ENCODE results near the gene GRB7. TPM values are rescaled to one million over a fixed set of nuclear protein-coding genes. Genes with fewer than 3 reads are reported as not detected.
"Not testable (repeated sequence)": the region's sequence is repeated elsewhere in the genome, so short reads cannot be mapped to it uniquely, and the experiment has no call there.

Gene GRB7
- total RNA-seq, 1 experiment from 2014 or later, result 98.6 TPM

DNA sequence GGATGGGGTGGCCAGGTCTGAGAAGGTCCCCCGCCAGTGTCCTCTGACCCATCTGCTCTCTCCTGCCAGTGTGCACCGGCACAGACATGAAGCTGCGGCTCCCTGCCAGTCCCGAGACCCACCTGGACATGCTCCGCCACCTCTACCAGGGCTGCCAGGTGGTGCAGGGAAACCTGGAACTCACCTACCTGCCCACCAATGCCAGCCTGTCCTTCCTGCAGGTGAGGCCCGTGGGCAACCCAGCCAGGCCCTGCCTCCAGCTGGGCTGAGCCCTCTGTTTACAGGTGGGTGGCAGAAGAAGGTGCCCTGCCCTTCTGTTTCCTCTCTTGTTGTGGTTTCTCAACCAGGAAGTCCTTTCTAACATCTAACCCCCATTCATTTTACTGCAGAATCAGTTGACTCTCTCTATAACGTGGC is 30.8 kb upstream of the GRB7 start:
- Mint-ChIP-seq H3K36me3 (ENCODE audit: insufficient read depth, unreplicated experiment) (peaks cover 51% of the 10 kb centered on the region), H3K4me1 (ENCODE audit: low read depth, unreplicated experiment) (peaks cover 7% of the 10 kb centered on the region), H3K27me3 (ENCODE audit: insufficient read depth, unreplicated experiment) (no peaks in the 10 kb centered on the region), H3K9me3 (ENCODE audit: unreplicated experiment) (no peaks in the 10 kb centered on the region), H3K27ac (ENCODE audit: unreplicated experiment) (no peak overlapping the region), H3K4me3 (ENCODE audit: unreplicated experiment) (no peak overlapping the region)
- intact Hi-C loops (cut with micrococcal nuclease; ENCODE audit: unreplicated experiment), result no loop called here
- no peak overlapping the region for H3K4me3 ChIP-seq (ENCODE audit: low read depth, low read length)
- H3K4me1 ChIP-seq, result peaks cover 28% of the 10 kb centered on the region
- no peak for DNase-seq
- TF ChIP-seq CTCF (IDR thresholded peaks at IDR 0.05; ENCODE audit: insufficient read depth in 1 of 2, low read depth in 1 of 2, low read length in 1 of 2, severe bottlenecking in 1 of 2, unreplicated experiment in 1 of 2), result no peak
- peaks cover 5% of the 10 kb centered on the region for H3K36me3 ChIP-seq (ENCODE audit: control insufficient read depth, insufficient read depth, low read length)
- BruUV-seq (replicated peaks), result no TSS peak
- no peaks in the 10 kb centered on the region for H3K27me3 ChIP-seq (replicated peaks; ENCODE audit: control insufficient read depth, insufficient read depth, low read length)
- POLR2A ChIA-PET, result no interaction called here
- H3K9me3 ChIP-seq, result no peaks in the 10 kb centered on the region
- CTCF ChIA-PET, result interaction anchor here (1.2 kb wide), 1 partner anchor 23 kb away, joined by 4 read pairs; the partner anchor contains the start of gene MIEN1

- H3K9me3 ChIP-seq, result no peaks in the 10 kb centered on the region
- H3K27me3 ChIP-seq (replicated peaks; ENCODE audit: control insufficient read depth, insufficient read depth, low read length), result no peaks in the 10 kb centered on the region
- peaks cover 7% of the 10 kb centered on the region for H3K36me3 ChIP-seq (ENCODE audit: control insufficient read depth, insufficient read depth, low read length)
- Mint-ChIP-seq H3K27ac (ENCODE audit: unreplicated experiment) (no peak overlapping the region), H3K4me3 (ENCODE audit: unreplicated experiment) (no peak overlapping the region), H3K9me3 (ENCODE audit: unreplicated experiment) (no peaks in the 10 kb centered on the region), H3K27me3 (ENCODE audit: insufficient read depth, unreplicated experiment) (no peaks in the 10 kb centered on the region), H3K4me1 (ENCODE audit: low read depth, unreplicated experiment) (peaks cover 5% of the 10 kb centered on the region), H3K36me3 (ENCODE audit: insufficient read depth, unreplicated experiment) (peaks cover 57% of the 10 kb centered on the region)
- BruUV-seq (replicated peaks), result no TSS peak
- TF ChIP-seq CTCF (IDR thresholded peaks at IDR 0.05; ENCODE audit: insufficient read depth in 1 of 2, low read depth in 1 of 2, low read length in 1 of 2, severe bottlenecking in 1 of 2, unreplicated experiment in 1 of 2), result no peak
- CTCF ChIA-PET, result interaction anchor here (1.0 kb wide), 1 partner anchor 21 kb away, joined by 3 read pairs; no protein-coding TSS in a partner anchor
- DNase-seq, result no peak
- H3K4me3 ChIP-seq (ENCODE audit: low read depth, low read length), result no peak overlapping the region
- peaks cover 10% of the 10 kb centered on the region for H3K4me1 ChIP-seq
- POLR2A ChIA-PET, result no interaction called here
- intact Hi-C loops (cut with micrococcal nuclease; ENCODE audit: unreplicated experiment), result no loop called here
Measured at GRCh38 chr17:39709319-39709997, 28.3 kb upstream of the GRB7 start.

DNA sequence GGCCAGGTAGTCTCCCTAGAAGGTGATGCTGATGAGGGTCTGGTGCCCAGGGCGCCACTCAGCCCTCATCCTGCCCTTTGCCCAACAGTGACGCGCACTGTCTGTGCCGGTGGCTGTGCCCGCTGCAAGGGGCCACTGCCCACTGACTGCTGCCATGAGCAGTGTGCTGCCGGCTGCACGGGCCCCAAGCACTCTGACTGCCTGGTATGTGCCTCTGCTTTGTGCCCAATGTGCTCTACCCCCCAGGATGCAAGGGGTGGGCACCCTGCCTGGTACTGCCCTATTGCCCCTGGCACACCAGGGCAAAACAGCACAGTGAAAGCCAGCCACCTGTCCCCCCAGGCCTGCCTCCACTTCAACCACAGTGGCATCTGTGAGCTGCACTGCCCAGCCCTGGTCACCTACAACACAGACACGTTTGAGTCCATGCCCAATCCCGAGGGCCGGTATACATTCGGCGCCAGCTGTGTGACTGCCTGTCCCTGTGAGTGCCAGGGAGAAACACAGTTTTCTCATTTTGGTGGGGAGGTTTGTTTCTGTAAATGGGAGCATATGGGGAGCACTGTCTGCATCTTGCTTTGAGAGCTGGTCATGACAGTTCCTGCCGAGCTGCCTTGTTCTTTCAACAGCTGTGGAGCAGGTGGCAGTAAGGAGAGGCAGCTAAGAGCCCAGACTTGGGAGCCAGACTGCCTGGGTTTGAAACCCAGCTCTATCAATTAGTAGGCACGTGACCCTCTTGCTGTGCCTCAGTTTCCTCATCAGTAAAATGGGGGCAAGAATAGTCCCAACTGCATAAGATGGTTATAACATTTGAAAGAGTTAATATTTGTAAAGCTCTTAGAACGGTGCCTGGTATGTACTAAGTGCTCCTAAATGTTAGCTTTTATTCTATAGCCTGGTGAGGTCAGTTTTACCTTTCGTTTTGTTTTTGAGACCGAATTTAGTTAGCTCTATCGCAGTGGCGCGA is 27.5 kb upstream of the GRB7 start:
- Histone ChIP-seq H3K4me3 (ENCODE audit: low read depth, low read length) (no peak overlapping the region), H3K36me3 (ENCODE audit: control insufficient read depth, insufficient read depth, low read length) (peaks cover 7% of the 10 kb centered on the region), H3K4me1 (peaks cover 5% of the 10 kb centered on the region), H3K27me3 (replicated peaks; ENCODE audit: control insufficient read depth, insufficient read depth, low read length) (no peaks in the 10 kb centered on the region), H3K9me3 (no peaks in the 10 kb centered on the region)
- Mint-ChIP-seq H3K27me3 (ENCODE audit: insufficient read depth, unreplicated experiment) (no peaks in the 10 kb centered on the region), H3K27ac (ENCODE audit: unreplicated experiment) (no peak overlapping the region), H3K36me3 (ENCODE audit: insufficient read depth, unreplicated experiment) (peaks cover 58% of the 10 kb centered on the region), H3K9me3 (ENCODE audit: unreplicated experiment) (no peaks in the 10 kb centered on the region), H3K4me3 (ENCODE audit: unreplicated experiment) (no peak overlapping the region), H3K4me1 (ENCODE audit: low read depth, unreplicated experiment) (no peaks in the 10 kb centered on the region)
- ChIA-PET CTCF (interaction anchor here (0.5 kb wide), 1 partner anchor 54 kb away, joined by 5 read pairs; no protein-coding TSS in a partner anchor), POLR2A (no interaction called here)
- no TSS peak for BruUV-seq (replicated peaks)
- DNase-seq, result no peak
- no peak for TF ChIP-seq CTCF (IDR thresholded peaks at IDR 0.05; ENCODE audit: insufficient read depth in 1 of 2, low read depth in 1 of 2, low read length in 1 of 2, severe bottlenecking in 1 of 2, unreplicated experiment in 1 of 2)
- intact Hi-C loops (cut with micrococcal nuclease; ENCODE audit: unreplicated experiment), result no loop called here

- peaks cover 65% of the 10 kb centered on the region for H3K36me3 Mint-ChIP-seq (ENCODE audit: insufficient read depth, unreplicated experiment)
- POLR2A ChIA-PET; H3K4me1 ChIP-seq; H3K9me3 Mint-ChIP-seq (ENCODE audit: unreplicated experiment); intact Hi-C loops (cut with micrococcal nuclease; ENCODE audit: unreplicated experiment); H3K4me3 ChIP-seq (ENCODE audit: low read depth, low read length); BruUV-seq (replicated peaks); H3K27me3 Mint-ChIP-seq (ENCODE audit: insufficient read depth, unreplicated experiment); H3K27me3 ChIP-seq (replicated peaks; ENCODE audit: control insufficient read depth, insufficient read depth, low read length); H3K4me1 Mint-ChIP-seq (ENCODE audit: low read depth, unreplicated experiment); H3K4me3 Mint-ChIP-seq (ENCODE audit: unreplicated experiment); DNase-seq; H3K9me3 ChIP-seq; H3K36me3 ChIP-seq (ENCODE audit: control insufficient read depth, insufficient read depth, low read length); H3K27ac Mint-ChIP-seq (ENCODE audit: unreplicated experiment): not testable (repeated sequence)
- CTCF ChIA-PET, result interaction anchor here (0.5 kb wide), 1 partner anchor 54 kb away, joined by 5 read pairs; no protein-coding TSS in a partner anchor
Measured at GRCh38 chr17:39711071-39711470, 26.7 kb upstream of the GRB7 start.
